PC-3 (cell line): ENCODE data around the gene GPRC5C. TPM values are rescaled to one million over a fixed set of nuclear protein-coding genes. Genes with fewer than 3 reads are reported as not detected.

ENCODE experiments used
- ATAC-seq: fragments of 200-7000 bp; cut with Tn5 transposase; 2 replicates; pipeline ENCODE4 v1.9.1; 2020; ENCODE audit warnings: mild to moderate bottlenecking, moderate library complexity
- BruUV-seq: library from RNA; stranded (reverse); fragments of 400-500 nt; replicated peaks from 2 replicates; lab custom pipeline; 2021; lab: Mats Ljungman, UMichigan
- CTCF ChIA-PET: fragments of 300-600 bp; sonication (Branson Sonifier 250); formaldehyde crosslinking; loops from one replicate; lab custom pipeline; 2022; ENCODE audit warnings: antibody characterized with exemption; lab: Charles Lee
- POLR2A ChIA-PET: fragments of 300-600 bp; sonication (Branson Sonifier 250); formaldehyde crosslinking; loops from one replicate; lab custom pipeline; 2022; ENCODE audit warnings: antibody characterized with exemption; ENCODE audit not compliant: unreplicated experiment; lab: Charles Lee
- DNase-seq: peaks from one replicate; pipeline ENCODE4 v3.0.0-alpha.2; 2015
- H2AFZ ChIP-seq: fragments of 300-600 bp; sonication (generic); 2 replicates; pipeline ENCODE4 v1.6.0; 2016; ENCODE audit warnings: antibody characterized with exemption, low read length
- H3F3A ChIP-seq: fragments of 300-600 bp; sonication (generic); one replicate; pipeline ENCODE4 v1.6.0; 2017; ENCODE audit warnings: antibody characterized with exemption, low read length, control low read depth, mild to moderate bottlenecking; ENCODE audit not compliant: unreplicated experiment
- H3K27ac ChIP-seq: fragments of 300-600 bp; sonication (generic); 2 replicates; pipeline ENCODE4 v1.5.1; 2016; ENCODE audit warnings: mild to moderate bottlenecking, low read length
- H3K27me3 ChIP-seq: fragments of 300-600 bp; sonication (generic); 2 replicates; pipeline ENCODE4 v1.6.1; 2016; ENCODE audit warnings: low read length, mixed read lengths
- H3K36me3 ChIP-seq: fragments of 300-600 bp; sonication (generic); 2 replicates; pipeline ENCODE4 v1.6.1; 2016; ENCODE audit warnings: low read depth, mixed run types, low read length, mixed read lengths
- H3K4me1 ChIP-seq: fragments of 300-600 bp; sonication (generic); 2 replicates; pipeline ENCODE4 v1.5.1; 2016; ENCODE audit warnings: low read length; ENCODE audit not compliant: insufficient read depth
- H3K4me2 ChIP-seq: fragments of 300-600 bp; sonication (generic); 2 replicates; pipeline ENCODE4 v1.6.0; 2016; ENCODE audit warnings: low read length
- H3K4me3 ChIP-seq: fragments of 300-600 bp; sonication (generic); 2 replicates; pipeline ENCODE4 v1.5.1; 2016; ENCODE audit warnings: mild to moderate bottlenecking, low read length, mixed read lengths
- H3K79me2 ChIP-seq: fragments of 300-600 bp; sonication (generic); 2 replicates; pipeline ENCODE4 v1.6.1; 2017; ENCODE audit warnings: low read length, mixed read lengths
- H3K9ac ChIP-seq: fragments of 300-600 bp; sonication (generic); 2 replicates; pipeline ENCODE4 v1.6.0; 2016; ENCODE audit warnings: mild to moderate bottlenecking, low read length
- H3K9me2 ChIP-seq: fragments of 300-600 bp; sonication (generic); replicated peaks from 2 replicates; pipeline ENCODE4 v1.6.1; 2016; ENCODE audit warnings: mixed run types, low read length, mixed read lengths
- H3K9me3 ChIP-seq: fragments of 300-600 bp; sonication (generic); 2 replicates; pipeline ENCODE4 v1.6.1; 2016; ENCODE audit warnings: low read length, mixed read lengths
- H4K20me1 ChIP-seq: fragments of 300-600 bp; sonication (generic); 2 replicates; pipeline ENCODE4 v1.6.1; 2016; ENCODE audit warnings: low read length, mixed read lengths
- CTCF ChIP-seq: fragments of 300-600 bp; sonication (generic); conservative IDR thresholded peaks from 2 replicates; pipeline ENCODE4 v1.5.1; 2017; ENCODE audit warnings: antibody characterized with exemption, low read depth, mild to moderate bottlenecking, low read length
- EZH2 ChIP-seq: fragments of 300-600 bp; sonication (generic); IDR thresholded peaks from one replicate; pipeline ENCODE4 v1.6.1; 2017; ENCODE audit warnings: antibody characterized with exemption, mild to moderate bottlenecking, low read length; ENCODE audit not compliant: unreplicated experiment
- EZH2phosphoT487 ChIP-seq: fragments of 300-600 bp; sonication (generic); IDR thresholded peaks from 2 replicates; pipeline ENCODE4 v1.6.1; 2018; ENCODE audit warnings: mild to moderate bottlenecking, antibody characterized with exemption, low read length, borderline replicate concordance
- intact Hi-C: fragments of 100-400 bp; cut with micrococcal nuclease; formaldehyde crosslinking; loops from 2 replicates; pipeline ENCODE4 v1.9.0; 2023
- total RNA-seq: library from RNA; depleted of rRNA; stranded (reverse); fragments of >200 nt; gene quantifications from 2 replicates; pipeline ENCODE4 v1.2.3, GENCODE V29; 2014

Gene GPRC5C
- total RNA-seq, 1 experiment from 2014 or later = 209 TPM

GRCh38 chr17:74427048-74427762 is 4.7 kb upstream of the GPRC5C start:
- TF ChIP-seq EZH2 (no peak), CTCF (no peak), EZH2phosphoT487 (no peak)
- POLR2A ChIA-PET = no interaction called here
- H3F3A ChIP-seq = peaks cover 3% of the 10 kb centered on the region
- no peaks in the 10 kb centered on the region for H3K36me3 ChIP-seq
- 0 out of 2 replicates have a peak overlapping the region, but pooled peaks have one; percentile 1 for H3K4me2 ChIP-seq
- ATAC-seq = peak; percentile 0; the same call in 1 of the 2 replicates
- no peaks in the 10 kb centered on the region for H3K9me2 ChIP-seq
- H3K79me2 ChIP-seq = peaks cover 8% of the 10 kb centered on the region
- 0 out of 2 replicates have a peak overlapping the region, but pooled peaks have one; percentile 32 for H2AFZ ChIP-seq
- H3K4me3 ChIP-seq = no peak overlapping the region
- DNase-seq = no peak
- H3K27me3 ChIP-seq = no peaks in the 10 kb centered on the region
- H4K20me1 ChIP-seq = no peaks in the 10 kb centered on the region
- intact Hi-C loops = no loop called here
- no TSS peak for BruUV-seq
- peak overlapping the region; percentile 29 for H3K27ac ChIP-seq
- CTCF ChIA-PET = no interaction called here
- no peaks in the 10 kb centered on the region for H3K9me3 ChIP-seq
- peaks cover 40% of the 10 kb centered on the region for H3K4me1 ChIP-seq
- no peak overlapping the region for H3K9ac ChIP-seq

- Histone ChIP-seq H3K27ac (peak overlapping the region; percentile 29), H3K79me2 (peaks cover 13% of the 10 kb centered on the region), H3K36me3 (no peaks in the 10 kb centered on the region), H3K9me2 (no peaks in the 10 kb centered on the region), H4K20me1 (peaks cover 2% of the 10 kb centered on the region; the same call in 1 of the 2 replicates), H3K4me1 (peaks cover 40% of the 10 kb centered on the region), H3K4me2 (0 out of 2 replicates have a peak overlapping the region, but pooled peaks have one; percentile 1), H3K9me3 (no peaks in the 10 kb centered on the region), H3K4me3 (no peak overlapping the region), H3K9ac (no peak overlapping the region), H3K27me3 (no peaks in the 10 kb centered on the region), H3F3A (peaks cover 3% of the 10 kb centered on the region), H2AFZ (0 out of 2 replicates have a peak overlapping the region, but pooled peaks have one; percentile 32)
- ChIA-PET CTCF (no interaction called here), POLR2A (no interaction called here)
- ATAC-seq (no peak), DNase-seq (no peak)
- BruUV-seq = no TSS peak
- intact Hi-C loops = no loop called here
- no peak for TF ChIP-seq EZH2phosphoT487
- TF ChIP-seq EZH2 = no peak
- no peak for TF ChIP-seq CTCF
Measured at GRCh38 chr17:74427763-74428153, 4.1 kb upstream of the GPRC5C start.
